Purkinje cell (primary cell): Measurements from ENCODE around the gene DDX41. TPM values are rescaled to one million over a fixed set of nuclear protein-coding genes. Genes with fewer than 3 reads are reported as not detected.

Experiments
- polyA plus RNA-seq: library from polyadenylated mRNA; unstranded; fragments of >200 nt; fragmentation: Nextera tagmentation; gene quantifications from 2 replicates; pipeline ENCODE4 v1.2.1, GENCODE V29; 2014

Gene DDX41
- polyA plus RNA-seq: 31.1 and 33.8 TPM in 2 replicates

DNA sequence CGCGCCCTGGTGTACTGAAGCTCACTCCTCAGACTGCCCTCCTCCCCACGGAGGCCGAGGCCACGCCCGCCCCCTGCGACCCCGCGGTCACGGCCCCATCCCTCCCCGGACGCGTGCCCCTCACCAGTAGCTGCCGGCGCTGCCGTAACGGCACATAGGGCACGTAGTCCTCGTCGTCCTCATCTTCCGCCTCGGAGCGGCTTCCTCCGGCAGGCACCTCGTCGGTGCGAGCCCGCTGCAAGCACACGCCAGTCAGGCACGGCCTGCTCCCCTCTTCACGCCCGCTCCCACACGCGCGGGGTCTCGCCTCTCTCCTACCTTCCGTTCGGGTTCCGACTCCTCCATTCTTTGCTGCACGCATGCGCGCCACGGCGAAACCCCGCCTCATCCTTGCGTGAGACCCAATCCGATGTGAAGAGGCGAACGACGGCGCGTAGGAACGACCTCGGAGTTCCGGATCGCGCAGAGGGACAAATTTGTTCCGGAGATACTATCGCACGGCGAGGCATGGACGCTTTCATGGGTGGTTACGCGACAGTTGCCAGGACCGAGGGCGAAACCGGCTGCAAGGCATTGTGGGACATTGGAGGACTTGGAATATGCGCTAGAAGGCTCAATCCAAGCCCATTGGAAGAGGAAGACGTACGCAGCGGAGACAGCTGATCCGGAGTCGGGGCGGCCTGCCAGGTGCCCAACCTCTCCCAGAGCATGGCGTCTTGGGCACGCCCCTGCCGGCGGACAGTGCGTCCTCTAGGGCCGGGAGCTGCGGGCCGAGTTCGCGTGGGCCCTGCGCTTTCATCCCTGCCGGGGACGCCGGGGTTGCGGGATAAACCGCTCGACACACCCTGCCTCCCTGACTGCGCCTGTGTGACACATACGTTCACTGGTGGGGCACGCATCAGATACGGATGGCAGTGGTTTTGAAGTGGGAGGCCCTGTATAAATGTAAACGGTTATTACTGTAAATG is at the start of gene DDX41:
TSS of gene DDX41 (minus strand) at position 361 of the 968 bp plus-strand sequence. CDS start at position 345, 16 bp downstream.

DNA sequence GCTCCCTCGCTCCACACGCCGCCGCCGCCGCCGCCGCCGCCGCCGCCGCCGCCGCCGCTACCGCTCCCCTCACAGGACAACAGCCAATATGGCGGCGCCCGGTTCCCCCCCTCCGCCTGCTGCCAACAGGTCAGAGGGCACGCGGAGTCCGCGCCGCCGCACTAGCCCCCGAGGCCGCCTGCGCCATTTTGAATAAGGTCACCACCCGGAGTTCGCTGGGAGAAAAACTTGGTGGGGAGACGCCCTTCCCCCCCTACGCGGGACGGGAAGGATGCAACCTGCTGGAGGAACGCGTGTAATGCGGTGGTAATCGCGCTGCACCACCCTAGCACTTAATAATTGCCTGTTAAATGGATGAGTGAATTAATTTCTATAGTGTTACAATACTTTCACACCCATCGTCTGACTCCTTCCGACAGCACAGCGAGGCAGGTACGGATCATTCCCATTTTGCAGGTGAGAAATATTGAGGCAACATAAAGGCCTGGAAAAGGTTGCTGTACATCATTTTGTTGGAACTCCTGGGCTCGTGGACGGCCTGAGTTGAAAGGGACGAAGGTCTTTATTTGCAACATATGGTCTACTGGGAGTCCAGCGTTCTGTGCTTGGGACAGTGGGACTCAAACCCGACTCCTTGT is 37.8 kb upstream of the DDX41 start, which contains the start of gene FAM193B:
TSS of gene FAM193B (minus strand) at position 90 of the 638 bp plus-strand sequence. CDS start 105 bp downstream, outside the sequence.

DNA sequence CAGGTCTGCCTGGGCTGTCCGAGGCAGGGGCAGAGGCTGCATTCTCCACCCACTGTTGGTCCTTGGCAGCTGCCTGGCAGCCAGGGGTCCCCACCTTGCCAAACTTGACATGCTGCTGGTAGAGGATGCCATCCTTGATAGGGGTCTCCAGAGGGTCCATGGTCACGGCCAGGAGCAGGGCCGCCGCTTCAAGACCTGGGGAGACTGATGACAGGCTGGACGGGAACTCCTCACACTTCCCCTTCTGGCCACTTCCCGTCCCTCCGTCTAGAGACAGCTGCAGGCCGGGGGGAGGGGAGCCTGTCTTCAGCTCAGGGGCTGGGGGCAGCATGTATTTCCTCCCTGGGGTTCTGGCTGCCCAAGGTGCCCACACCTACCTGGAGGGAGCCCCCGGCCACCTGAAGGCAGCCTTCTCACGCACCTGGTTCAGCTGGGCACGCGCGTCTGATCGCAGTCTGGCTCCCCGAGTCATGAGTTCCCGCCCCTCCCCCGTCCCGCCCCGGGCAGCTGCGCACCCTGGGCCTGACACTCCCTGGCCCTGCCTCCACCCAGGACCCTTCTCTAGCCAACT is 7.3 kb downstream of the DDX41 start, which contains the start of gene DOK3:
TSS of gene DOK3 (minus strand) at position 446 of the 571 bp plus-strand sequence. CDS start at position 160, 286 bp downstream.

DNA sequence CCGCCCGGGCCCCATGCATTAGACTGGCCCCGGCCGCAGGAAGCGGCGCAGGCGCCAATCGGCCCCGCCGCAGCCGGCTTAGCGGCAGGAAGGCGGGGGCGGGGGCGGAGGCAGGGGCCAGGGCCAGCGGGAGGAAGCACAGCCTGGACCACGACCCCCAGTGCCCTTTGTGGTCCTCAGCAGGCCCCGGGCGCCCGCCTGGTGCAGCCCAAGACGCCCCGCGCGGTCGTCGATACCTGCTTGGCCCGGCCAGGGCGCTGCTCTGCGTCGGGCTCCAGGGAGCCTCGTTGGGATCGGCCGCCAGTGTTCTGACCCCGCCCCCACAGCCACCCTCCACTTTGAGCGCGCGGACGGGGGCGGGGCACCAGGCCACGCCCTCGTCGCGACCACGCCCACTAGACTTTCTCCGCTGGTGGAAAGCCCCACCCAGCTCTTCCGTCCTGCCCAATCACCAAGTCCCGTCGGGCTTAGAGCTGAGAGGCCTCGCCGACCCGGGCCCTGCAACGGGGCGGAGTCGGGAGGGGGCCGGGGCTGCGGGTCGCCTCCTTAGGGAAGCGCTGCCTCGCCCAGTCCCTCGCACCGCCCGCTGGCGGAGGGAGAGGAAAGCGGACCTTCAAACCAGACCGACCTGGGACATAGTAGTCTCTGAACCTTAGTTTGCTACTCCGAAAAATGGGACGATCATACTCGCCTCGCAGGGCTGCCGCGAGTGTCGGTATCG is 19.3 kb downstream of the DDX41 start, which contains the start of gene PDLIM7:
TSS of gene PDLIM7 (minus strand) at position 313 of the 721 bp plus-strand sequence. CDS start 1,092 bp downstream, outside the sequence.

DNA sequence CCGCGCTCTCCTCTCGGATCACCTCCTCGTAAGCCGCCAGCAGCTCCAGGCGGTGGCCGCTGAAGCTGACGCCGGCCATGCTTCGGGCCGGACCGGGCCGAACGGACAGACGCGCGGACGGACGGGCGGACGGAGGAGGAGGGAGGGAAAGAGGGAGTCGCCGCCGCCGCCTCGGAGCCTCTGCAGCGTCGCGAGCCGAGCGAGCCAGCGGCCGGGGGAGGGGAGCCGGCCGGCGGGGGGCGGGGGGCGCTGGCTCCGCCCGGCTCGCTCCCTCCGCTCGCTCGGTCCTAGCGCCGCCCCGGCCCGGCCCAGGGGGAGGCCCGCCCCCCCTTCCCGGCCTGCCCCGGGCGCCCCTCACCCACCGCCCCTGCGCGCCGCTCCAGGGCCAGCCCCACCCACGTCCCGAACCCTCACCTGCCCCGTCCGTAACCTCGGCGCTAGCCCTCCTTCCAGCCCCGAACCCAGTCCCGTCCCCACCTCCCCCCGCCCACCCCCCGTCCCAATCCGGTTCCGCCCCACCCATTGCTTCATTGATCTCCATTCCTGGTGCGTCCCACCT is 43.2 kb downstream of the DDX41 start, which contains the start of gene DBN1:
TSS of gene DBN1 (minus strand) at position 192 of the 559 bp plus-strand sequence. CDS start at position 79, 113 bp downstream.

Other genes with a start within 250 kb of the DDX41 start
- gene RAB24, start 213.2 kb downstream of the DDX41 start, polyA plus RNA-seq: 14.6 and 21.9 TPM in 2 replicates
- 44.8 and 48.3 TPM in 2 replicates for gene PRELID1, start 213.2 kb downstream of the DDX41 start, polyA plus RNA-seq
- not detected in 2 replicates for gene MXD3, start 205.1 kb downstream of the DDX41 start, polyA plus RNA-seq
- 8.0 and 18.3 TPM in 2 replicates for gene LMAN2, start 165.3 kb downstream of the DDX41 start, polyA plus RNA-seq
- gene RGS14, start 159.0 kb downstream of the DDX41 start, polyA plus RNA-seq: 0.63 and 2.1 TPM in 2 replicates
- gene SLC34A1, start 132.5 kb downstream of the DDX41 start, polyA plus RNA-seq: not detected in 2 replicates
- gene PFN3, start 116.3 kb downstream of the DDX41 start, polyA plus RNA-seq: not detected in 2 replicates
- gene F12, start 107.4 kb downstream of the DDX41 start, polyA plus RNA-seq: 1.3 and 2.0 TPM in 2 replicates
- 1.3 and 5.0 TPM in 2 replicates for gene GRK6, start 90.3 kb downstream of the DDX41 start, polyA plus RNA-seq
- gene PRR7, start 70.1 kb downstream of the DDX41 start, polyA plus RNA-seq: not detected in 2 replicates
- gene DBN1, start 43.3 kb downstream of the DDX41 start, polyA plus RNA-seq: 2.5 and 5.6 TPM in 2 replicates
- 0.52 TPM in 1 of 2 replicates, not detected in the other for gene PDLIM7, start 19.4 kb downstream of the DDX41 start, polyA plus RNA-seq
- 0.44 and 0.84 TPM in 2 replicates for gene DOK3, start 7.1 kb downstream of the DDX41 start, polyA plus RNA-seq
- gene FAM193B, start 37.6 kb upstream of the DDX41 start, polyA plus RNA-seq: 9.3 and 14.3 TPM in 2 replicates
- gene TMED9, start 75.2 kb upstream of the DDX41 start, polyA plus RNA-seq: 12.0 and 13.3 TPM in 2 replicates
- gene B4GALT7, start 83.2 kb upstream of the DDX41 start, polyA plus RNA-seq: 5.8 and 10.8 TPM in 2 replicates